Measurements from ENCODE around the gene SEZ6L.

The SEZ6L gene

GRCh38 chr22:26143806-26144325 is 25.4 kb upstream of the SEZ6L start:
- DNase-seq, result no peak
- no peak overlapping the region for H3K4me3 ChIP-seq
- no peaks in the 10 kb centered on the region for H3K9me3 ChIP-seq
- H3K4me1 ChIP-seq, result no peaks in the 10 kb centered on the region
- peaks cover 0 to 12% of the 10 kb centered on the region in 2 donors for H3K27me3 ChIP-seq
- no peak for TF ChIP-seq CTCF (IDR thresholded peaks at IDR 0.05)
- no peak overlapping the region for H3K27ac ChIP-seq
- no peaks in the 10 kb centered on the region for H3K36me3 ChIP-seq
- intact Hi-C loops (cut with DNase I; ENCODE audit: low total_unique reads), result no loop called here

- Histone ChIP-seq H3K9me3 (peaks cover 0 to 7% (median 0%) of the 10 kb centered on the region in 3 donors), H3K27ac (no peak overlapping the region), H3K4me1 (no peaks in the 10 kb centered on the region), H3K4me3 (no peak overlapping the region), H3K36me3 (no peaks in the 10 kb centered on the region), H3K27me3 (peaks cover 0 to 20% of the 10 kb centered on the region in 2 donors)
- no peak for TF ChIP-seq CTCF (IDR thresholded peaks at IDR 0.05)
- intact Hi-C loops (cut with DNase I; ENCODE audit: low total_unique reads), result no loop called here
- DNase-seq, result no peak
Observed at GRCh38 chr22:26159886-26160285, 9.4 kb upstream of the SEZ6L start.

GRCh38 chr22:26161746-26162145 is 7.5 kb upstream of the SEZ6L start:
- no peak for TF ChIP-seq CTCF (IDR thresholded peaks at IDR 0.05)
- Histone ChIP-seq H3K9me3 (peaks cover 0 to 7% (median 0%) of the 10 kb centered on the region in 3 donors), H3K4me1 (no peaks in the 10 kb centered on the region), H3K27me3 (peaks cover 0 to 28% of the 10 kb centered on the region in 2 donors), H3K4me3 (no peak overlapping the region), H3K36me3 (no peaks in the 10 kb centered on the region), H3K27ac (no peak overlapping the region)
- intact Hi-C loops (cut with DNase I; ENCODE audit: low total_unique reads), result no loop called here
- no peak for DNase-seq

GRCh38 chr22:26162926-26163325 is 6.3 kb upstream of the SEZ6L start:
- Histone ChIP-seq H3K27ac (no peak overlapping the region), H3K9me3 (peaks cover 0 to 4% (median 0%) of the 10 kb centered on the region in 3 donors), H3K4me1 (no peaks in the 10 kb centered on the region), H3K27me3 (peaks cover 0 to 31% of the 10 kb centered on the region in 2 donors), H3K4me3 (no peak overlapping the region), H3K36me3 (no peaks in the 10 kb centered on the region)
- DNase-seq, result no peak
- no peak for TF ChIP-seq CTCF (IDR thresholded peaks at IDR 0.05)
- intact Hi-C loops (cut with DNase I; ENCODE audit: low total_unique reads), result no loop called here

- Histone ChIP-seq H3K9me3 (no peaks in the 10 kb centered on the region), H3K4me1 (peaks cover 0 to 8% (median 5%) of the 10 kb centered on the region in 4 donors), H3K36me3 (no peaks in the 10 kb centered on the region), H3K27ac (no peak overlapping the region), H3K4me3 (no peak overlapping the region), H3K27me3 (peaks cover 0 to 32% of the 10 kb centered on the region in 2 donors)
- no peak for TF ChIP-seq CTCF (IDR thresholded peaks at IDR 0.05)
- DNase-seq, result no peak
- intact Hi-C loops (cut with DNase I; ENCODE audit: low total_unique reads), result no loop called here
Observed at GRCh38 chr22:26164174-26164573, 5.1 kb upstream of the SEZ6L start.
